HG02884 (cell line): Measurements from ENCODE around the gene PCSK1N.
"Not testable (repeated sequence)": the region's sequence is repeated elsewhere in the genome, so short reads cannot be mapped to it uniquely, and the experiment has no call there.

Experiments used
- ATAC-seq: cut with Tn5 transposase; IDR thresholded peaks from one replicate; pipeline ENCODE4 v1.9.1; 2021; ENCODE audit warnings: mild to moderate bottlenecking, moderate library complexity; ENCODE audit not compliant: unreplicated experiment

Gene PCSK1N

DNA sequence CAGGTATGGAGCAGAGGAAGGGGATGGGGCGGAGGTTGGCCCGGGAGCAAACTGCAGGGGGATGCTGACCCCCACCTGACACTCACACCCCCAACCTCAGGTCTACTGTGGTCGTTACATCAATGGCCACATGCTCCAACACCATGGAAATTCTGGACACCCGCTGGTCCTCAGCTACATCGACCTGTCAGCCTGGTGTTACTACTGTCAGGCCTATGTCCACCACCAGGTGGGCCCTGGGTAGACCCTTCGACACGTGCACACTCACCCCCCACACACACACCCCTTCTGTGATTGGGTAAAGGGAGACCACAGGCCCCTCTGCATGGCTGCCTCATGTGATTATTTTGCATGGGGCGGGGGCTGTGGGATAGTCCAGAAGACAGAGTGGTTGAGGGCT, 11.3 kb downstream of the PCSK1N start:
- no peak for ATAC-seq

DNA sequence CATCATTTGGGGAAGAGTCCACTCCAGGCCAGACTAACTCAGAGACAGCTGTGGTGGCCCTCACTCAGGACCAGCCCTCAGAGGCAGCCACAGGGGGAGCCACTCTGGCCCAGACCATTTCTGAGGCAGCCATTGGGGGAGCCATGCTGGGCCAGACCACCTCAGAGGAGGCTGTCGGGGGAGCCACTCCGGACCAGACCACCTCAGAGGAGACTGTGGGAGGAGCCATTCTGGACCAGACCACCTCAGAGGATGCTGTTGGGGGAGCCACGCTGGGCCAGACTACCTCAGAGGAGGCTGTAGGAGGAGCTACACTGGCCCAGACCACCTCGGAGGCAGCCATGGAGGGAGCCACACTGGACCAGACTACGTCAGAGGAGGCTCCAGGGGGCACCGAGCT, 12.4 kb downstream of the PCSK1N start:
- ATAC-seq, result no peak

DNA sequence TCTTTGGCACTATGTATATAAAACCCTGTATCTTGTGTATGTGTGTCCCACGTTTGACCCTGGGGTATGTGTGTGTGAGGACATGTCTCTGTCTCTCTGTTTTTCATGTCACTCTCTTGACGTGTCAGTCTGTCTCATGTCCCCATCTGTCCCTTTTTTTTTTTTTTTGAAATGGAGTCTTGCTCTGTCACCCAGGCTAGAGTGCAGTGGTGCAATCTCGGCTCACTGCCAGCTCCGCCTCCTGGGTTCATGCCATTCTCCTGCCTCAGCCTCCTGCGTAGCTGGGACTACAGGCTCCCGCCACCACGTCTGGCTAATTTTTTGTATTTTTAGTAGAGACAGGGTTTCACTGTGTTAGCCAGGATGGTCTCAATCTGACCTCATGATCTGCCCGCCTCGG, 16.0 kb downstream of the PCSK1N start:
- ATAC-seq, result not testable (repeated sequence)

DNA sequence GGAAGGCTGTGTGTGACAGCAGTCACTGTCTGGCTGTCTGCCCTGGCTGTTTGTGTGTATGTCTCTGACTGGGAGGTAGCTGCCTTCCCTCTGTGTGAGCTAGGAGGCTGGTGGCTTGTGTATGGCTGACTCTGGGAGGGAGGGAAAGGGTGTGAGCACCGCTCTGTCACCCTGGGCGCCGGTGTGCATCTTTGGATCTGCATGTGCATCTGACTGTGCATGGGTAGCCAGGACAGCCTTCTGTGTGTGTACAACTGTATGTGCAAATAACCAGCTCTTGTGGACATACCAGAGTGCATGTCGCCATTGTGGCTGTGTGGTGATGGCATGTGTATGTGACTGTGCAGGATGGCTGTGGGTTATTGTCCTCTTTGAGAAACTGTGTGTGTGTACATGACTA, 16.5 kb downstream of the PCSK1N start:
- ATAC-seq, result no peak

DNA sequence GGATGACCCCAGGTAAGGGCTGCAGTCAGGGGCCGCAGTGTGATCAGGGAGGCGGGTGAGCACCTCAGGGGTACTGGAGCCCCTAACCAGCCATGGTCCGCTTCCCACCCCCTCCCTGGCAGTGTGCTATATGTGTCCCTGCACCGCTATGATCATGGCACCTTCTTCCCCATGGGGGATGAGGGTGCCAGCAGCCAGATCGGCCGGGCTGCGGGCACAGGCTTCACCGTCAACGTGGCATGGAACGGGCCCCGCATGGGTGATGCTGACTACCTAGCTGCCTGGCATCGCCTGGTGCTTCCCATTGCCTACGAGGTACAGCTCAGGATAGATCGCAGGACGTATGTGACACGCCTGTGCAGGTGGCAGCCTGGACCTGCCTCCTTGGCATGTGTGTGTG, 17.3 kb downstream of the PCSK1N start:
- ATAC-seq, result no peak

DNA sequence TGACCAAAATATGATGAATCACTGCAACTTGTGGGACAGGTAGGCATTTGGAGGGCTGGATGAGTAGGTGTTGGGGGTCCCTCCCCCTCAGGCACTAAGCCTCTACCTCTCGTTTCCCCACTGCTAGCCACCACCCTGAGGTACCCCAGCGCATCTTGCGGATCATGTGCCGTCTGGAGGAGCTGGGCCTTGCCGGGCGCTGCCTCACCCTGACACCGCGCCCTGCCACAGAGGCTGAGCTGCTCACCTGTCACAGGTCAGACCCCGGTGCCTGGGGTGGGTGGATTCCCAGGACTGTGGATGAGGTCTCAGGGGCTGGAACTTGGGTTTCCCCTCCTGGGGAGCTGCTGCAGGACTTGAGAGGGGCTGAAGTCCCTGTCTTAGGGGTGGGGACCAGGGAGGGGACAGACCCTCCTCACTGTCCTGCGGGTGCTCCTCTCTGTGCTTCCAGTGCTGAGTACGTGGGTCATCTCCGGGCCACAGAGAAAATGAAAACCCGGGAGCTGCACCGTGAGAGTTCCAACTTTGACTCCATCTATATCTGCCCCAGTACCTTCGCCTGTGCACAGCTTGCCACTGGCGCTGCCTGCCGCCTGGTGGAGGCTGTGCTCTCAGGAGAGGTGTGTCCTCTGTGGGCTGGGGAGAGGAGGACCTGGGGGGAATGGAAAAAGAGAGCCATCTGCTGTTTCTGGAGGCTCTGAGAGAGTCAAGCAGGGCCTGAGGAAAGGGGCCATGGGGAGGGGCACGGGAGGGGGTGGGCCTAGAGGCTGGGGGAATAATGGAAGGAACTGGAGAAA, 19.2 kb downstream of the PCSK1N start:
- ATAC-seq, result no peak

DNA sequence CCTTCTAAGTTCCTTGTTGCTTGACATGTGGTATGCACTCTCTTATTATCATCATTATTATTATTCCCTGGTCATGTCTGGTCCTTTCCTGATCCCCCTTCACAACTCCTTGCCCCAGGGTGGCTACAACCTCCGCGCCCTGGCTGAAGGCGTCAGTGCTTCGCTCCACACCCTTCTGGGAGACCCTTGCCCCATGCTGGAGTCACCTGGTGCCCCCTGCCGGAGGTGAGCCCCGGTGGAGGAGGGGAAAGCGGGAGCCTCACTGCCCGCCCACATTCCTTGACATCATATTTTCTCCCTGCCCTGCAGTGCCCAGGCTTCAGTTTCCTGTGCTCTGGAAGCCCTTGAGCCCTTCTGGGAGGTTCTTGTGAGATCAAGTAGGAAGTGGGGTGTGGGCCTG, 20.1 kb downstream of the PCSK1N start:
- ATAC-seq, result no peak

DNA sequence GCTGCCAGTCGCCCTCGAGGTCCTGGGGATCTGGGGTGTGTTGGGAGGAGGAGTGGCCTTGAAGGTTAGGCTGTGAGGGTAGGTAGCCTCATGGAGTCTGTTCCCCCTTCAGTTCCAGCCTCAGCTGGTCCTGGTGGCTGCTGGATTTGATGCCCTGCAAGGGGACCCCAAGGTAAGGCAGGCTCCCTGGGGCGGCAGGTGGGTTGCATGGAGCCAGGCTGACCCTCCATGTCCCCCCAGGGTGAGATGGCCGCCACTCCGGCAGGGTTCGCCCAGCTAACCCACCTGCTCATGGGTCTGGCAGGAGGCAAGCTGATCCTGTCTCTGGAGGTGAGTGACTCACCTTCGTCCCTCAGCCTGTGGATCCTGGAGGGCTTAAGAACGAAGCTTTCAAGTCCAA, 20.7 kb downstream of the PCSK1N start:
- no peak for ATAC-seq

DNA sequence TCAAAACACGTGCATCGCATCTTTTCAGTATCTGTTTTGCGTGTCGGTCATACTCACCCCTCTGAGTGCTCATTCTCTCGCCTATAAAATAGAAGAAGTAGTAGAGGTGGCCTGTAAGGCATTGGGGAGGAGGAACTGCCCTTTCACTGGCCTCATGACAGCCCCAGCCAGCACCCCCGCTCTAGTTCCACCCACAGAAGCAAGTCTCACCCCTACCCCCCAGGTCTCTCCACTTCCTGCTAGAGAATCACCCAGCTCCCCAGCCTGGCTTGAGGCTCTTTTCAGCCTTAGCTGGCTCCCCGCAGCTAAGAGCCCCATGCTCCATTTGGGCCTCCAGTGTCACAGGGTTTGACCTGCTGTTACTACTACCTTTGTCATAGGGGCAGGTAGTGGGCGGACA, 21.8 kb downstream of the PCSK1N start:
- no peak for ATAC-seq

DNA sequence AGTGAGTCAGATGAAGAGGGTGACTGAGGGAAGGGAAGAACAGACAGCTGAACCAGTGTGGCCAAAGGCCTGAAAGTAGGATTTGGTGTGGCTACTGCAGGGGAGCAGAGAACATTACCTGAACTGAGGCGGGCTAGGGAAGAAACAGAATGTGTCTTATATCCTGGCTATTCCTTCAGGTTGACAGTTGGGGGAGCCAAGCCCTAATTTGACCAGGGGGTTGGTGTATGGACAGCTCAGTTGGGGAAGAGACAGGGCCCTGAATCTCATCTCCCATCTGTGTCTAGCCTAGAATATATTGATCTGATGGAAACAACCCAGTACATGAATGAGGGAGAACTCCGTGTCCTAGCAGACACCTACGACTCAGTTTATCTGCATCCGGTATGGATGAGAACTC, 29.3 kb downstream of the PCSK1N start:
- no peak for ATAC-seq

DNA sequence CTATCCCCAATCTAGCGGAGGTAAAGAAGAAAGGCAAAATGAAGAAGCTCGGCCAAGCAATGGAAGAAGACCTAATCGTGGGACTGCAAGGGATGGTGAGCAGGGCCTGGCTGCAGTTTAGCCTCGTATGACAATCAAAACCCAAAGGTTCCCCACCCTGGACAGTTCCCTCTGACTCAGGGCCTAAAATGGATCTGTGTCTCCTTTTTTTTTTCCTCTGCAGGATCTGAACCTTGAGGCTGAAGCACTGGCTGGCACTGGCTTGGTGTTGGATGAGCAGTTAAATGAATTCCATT, 32.6 kb downstream of the PCSK1N start:
- no peak for ATAC-seq

DNA sequence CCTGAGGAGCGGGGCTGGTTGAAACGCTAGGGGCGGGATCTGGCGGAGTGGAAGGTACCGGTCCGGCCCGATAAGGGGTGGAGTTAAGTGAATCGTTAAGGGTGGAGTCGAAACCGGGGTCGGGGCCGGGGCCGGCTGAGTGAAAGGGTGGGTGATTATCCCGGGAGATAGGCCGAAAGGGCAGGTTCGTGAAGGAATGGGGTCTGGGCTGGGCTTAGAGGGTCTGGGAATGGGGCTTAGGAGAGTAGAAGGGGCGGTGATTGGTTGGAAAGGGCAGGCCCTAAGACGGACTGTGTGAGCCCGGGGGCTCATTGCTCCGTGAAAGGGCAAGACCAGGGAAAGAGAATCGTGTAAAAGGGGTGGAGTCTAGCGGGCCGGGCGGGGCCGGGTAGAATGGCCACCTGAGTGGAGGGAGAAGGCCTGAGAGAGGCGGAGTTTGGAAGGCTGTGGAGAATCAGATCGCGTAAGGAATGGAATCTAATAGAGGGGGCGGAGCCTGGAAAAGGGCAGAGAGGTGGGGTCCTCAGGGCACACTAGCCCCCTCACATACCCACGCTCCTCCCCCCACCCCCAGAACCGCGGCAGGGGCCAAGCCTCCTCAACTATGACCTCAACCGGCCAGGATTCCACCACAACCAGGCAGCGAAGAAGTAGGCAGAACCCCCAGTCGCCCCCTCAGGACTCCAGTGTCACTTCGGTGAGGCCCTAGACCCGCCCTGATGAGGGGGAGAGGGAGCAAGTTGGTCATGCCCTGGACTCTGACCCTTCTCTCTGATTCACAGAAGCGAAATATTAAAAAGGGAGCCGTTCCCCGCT, 33.1 kb downstream of the PCSK1N start:
- peak; percentile 43 for ATAC-seq

DNA sequence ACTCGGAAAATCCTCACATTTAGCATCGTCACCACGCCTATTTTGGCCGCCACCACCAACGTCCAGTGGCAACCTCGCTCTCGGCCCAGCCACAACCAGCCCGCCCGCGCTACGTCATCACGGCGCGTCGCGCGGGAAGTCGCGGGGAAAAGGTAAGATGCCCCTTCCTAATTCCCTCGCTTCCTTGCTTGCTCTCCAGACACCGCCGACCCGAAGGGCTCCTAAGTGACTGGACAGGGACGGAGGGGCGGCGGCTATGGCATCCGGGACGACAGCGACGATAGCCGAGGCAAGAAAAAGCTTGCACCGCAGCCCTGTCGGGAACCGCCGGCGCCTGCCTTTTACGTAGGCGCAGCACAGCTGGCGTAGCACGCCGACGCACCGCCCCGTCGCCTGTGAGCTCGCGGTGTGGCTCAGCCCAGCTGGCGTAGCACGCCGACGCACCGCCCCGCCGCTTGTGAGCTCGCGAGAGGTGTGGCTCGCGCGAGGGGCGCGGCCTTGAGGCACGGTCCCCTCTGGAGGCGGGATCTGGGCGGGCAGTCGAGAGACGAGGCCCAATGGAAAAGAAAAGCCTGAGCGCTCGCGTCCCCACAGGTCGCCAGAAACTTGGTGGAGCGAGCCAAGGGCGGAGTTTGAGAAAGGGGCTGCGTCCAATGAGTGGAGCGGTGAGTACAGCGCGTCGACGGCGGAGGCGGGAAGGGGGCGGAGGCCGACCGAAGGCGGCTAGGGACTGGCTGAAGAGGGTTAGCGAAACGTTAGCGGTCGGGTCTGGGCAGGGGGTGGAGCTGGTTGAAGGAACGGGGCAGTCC, 33.9 kb downstream of the PCSK1N start, which contains the start of gene HDAC6:
Gene HDAC6, plus strand, starts transcription at position 788 of the 809 bp plus-strand sequence. CDS start 626 bp downstream, outside the sequence.
- peak; percentile 87 for ATAC-seq

DNA sequence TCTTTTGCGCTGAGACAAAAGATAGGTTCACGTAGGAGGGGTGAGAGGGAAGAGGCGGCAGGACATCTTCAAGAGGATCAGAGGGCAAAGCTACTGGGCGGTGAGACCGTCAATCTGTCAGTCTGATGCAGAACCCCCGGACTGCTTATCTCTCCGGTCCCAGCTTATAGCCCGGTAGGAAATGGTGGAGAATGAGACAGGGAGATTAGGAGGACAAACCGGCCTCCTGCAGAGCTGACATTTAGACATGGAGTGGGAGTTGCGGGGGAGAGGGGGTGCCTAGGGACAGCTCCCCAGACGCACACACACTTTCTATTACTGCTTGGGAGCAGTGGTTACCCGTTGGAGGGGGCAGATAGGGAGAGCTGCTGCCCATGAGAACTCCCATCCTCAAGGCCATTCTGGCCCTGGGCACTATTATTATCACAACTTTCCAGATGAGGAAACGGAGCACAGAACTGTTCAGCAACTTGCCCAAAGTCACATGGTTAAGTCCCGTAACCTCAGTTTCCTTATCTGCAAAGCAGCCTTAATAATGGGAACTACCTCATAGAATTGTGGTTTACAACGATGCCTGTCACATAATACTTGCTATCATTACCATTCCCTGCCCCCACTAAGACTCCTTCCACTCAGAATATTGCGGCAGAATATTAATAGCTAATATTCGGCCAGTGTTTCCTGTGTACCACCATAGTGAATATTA, 34.7 kb downstream of the PCSK1N start:
- no peak for ATAC-seq

DNA sequence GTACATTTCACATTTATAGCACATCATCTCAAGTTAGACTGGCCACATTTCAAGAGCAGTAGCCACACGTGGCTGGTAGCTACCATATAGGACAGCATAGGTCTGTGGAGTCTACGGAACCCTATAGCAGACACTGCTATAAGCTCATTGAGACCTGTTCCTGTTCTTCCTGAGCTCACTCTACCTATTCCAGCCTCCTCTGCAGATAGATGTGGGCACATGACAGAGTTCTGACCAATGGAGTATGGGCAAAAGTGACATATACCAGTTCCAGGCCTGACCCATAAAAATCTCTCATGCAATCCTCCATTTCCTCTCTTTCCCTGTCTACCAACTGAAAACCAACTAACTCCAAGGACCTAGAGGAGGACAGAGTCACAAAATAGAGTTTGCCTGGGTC, 37.1 kb downstream of the PCSK1N start:
- ATAC-seq, result no peak

DNA sequence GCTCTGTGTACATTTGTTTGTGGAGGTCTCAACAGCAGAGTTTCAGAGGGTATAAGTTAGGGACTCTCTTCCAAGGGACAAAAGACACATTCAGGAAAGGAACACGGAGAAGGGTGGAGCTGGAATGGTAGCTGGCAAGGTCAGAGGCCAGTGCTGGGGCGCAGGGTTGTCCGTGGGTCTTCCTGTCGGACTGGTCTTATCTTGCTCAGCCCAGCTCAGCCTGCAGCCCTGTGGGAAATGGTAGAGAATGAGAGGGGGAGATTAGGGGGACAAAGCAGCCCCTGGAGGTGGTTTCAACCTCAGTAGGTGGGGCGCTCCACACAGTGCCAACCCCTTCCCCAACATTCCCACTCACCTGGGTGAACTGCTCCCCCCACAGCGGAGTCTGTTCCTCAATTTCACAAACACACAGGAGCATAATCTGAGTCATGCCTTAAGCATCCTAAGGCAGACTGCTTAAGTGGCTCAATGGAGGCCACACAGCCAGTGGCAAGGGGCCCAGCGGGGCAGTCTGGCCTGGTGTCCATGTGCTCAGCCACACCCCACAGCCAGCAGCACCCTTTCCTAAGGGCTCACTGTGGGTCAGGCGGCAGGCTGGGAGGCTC, 40.4 kb downstream of the PCSK1N start:
- no peak for ATAC-seq

DNA sequence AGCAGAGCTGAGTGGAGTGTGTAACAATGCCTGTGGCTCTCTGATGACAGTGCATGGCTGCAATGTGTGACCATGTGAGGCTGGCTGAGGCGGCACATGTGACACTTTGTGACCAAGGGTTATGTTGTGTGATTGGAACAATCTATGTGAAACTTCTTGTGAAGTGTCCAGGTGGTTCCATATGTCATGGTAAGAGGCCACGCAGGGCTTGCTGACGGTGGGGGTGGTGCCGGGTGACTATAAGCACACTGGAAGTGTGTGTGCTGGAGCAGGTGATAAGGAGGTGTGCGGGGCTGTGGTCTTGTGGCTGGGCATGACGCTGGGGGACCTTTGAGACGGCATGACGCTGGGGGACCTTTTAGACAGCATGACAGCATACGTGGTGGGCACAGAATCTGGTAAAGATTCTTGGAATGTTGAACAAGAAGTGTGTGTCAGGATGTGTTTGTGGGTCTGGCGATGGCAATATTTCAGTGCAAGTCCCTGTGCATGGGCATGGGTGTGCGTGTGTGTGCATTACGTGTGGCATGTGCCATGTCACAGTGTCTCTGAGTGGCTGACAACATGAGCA, 41.0 kb downstream of the PCSK1N start:
- ATAC-seq, result no peak

DNA sequence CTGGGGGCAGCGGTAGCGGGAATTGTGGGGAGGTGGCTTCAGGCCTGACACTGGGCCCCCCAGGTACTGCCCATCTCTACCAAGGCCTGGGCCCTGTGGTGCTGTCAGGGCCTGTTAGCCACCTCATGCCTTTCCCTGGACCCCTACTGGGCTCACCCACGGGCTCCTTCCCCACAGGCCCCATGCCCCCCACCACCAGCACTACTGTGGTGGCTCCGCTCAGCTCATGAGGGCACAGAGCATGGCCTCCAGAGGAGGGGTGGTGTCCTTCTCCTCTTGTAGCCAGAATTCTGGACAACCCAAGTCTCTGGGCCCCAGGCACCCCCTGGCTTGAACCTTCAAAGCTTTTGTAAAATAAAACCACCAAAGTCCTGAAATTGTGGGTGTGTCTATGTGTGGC, 41.5 kb downstream of the PCSK1N start:
- ATAC-seq, result no peak

DNA sequence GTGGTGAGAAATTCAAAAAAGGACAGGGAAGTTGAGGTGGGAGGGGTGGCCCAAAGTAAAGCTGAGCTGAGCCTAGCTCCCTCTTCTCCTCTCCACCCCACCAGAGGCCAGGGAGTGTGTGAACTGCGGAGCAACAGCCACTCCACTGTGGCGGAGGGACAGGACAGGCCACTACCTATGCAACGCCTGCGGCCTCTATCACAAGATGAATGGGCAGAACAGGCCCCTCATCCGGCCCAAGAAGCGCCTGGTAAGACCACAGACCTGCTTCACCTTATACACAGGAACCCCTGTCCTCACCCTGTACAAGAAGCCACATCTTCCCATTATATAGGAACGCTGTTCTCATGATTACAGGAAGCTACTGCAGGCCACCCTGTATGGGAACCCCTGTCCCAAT, 43.2 kb downstream of the PCSK1N start:
- no peak for ATAC-seq
